GM20000 (cell line): ENCODE measurements around the gene PARD6B.

ENCODE experiments used
- DNase-seq: peaks from one replicate; pipeline ENCODE4 v3.0.0; 2012; ENCODE audit warnings: low spot score
- TF ChIP-seq, protein P1 (sequence below): IDR thresholded peaks from 2 replicates; pipeline ENCODE4 v1.5.1; 2012; ENCODE audit warnings: mild to moderate bottlenecking, control low read depth; ENCODE audit errors: extremely low read depth, missing control alignments

The PARD6B gene

GRCh38 chr20:50717312-50717711 lies 14.1 kb upstream of the PARD6B start:
- TF ChIP-seq, protein P1, sequence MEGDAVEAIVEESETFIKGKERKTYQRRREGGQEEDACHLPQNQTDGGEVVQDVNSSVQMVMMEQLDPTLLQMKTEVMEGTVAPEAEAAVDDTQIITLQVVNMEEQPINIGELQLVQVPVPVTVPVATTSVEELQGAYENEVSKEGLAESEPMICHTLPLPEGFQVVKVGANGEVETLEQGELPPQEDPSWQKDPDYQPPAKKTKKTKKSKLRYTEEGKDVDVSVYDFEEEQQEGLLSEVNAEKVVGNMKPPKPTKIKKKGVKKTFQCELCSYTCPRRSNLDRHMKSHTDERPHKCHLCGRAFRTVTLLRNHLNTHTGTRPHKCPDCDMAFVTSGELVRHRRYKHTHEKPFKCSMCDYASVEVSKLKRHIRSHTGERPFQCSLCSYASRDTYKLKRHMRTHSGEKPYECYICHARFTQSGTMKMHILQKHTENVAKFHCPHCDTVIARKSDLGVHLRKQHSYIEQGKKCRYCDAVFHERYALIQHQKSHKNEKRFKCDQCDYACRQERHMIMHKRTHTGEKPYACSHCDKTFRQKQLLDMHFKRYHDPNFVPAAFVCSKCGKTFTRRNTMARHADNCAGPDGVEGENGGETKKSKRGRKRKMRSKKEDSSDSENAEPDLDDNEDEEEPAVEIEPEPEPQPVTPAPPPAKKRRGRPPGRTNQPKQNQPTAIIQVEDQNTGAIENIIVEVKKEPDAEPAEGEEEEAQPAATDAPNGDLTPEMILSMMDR: no peak

DNA sequence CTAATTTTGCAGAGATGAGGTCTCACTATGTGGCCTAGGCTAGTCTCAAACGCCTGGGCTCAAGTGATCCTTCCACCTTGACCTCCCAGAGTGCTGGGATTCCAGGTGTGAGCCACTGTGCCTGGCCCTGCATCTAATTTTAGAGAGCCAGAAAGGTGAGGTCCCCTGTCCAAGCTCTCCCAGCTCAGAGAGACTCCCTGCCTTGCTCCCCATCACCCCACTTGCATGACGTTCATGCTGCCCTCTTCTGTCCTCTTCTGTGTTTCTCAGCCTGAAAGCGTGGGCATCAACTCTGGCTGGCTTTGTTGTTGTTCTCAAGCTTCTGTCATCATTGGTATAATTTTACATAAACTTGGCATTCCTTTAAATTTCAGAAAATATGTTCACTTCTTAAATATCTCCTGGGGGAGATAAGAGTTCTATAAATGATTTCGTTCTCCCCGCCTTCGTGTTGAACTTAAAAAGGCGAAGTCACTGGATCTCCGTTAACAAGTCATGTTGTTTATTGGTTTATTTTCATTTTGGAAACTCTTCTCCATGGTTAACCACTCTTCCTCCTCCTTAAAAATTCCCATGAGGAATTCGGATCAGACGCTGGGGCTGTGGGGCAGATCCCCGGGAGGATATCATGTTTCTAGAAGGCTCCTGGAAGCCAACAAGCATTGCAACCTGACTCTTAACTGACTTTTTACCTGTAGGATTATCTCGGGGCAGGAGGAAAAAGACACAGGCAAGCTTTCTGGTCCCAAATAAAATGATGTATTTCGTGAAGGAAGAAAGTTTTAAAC lies 13.2 kb upstream of the PARD6B start:
- DNase-seq: no peak
- TF ChIP-seq, protein P1: no peak

More at GRCh38 chr20:50717312-50717711, 14.1 kb upstream of the PARD6B start:
- no peak for DNase-seq

- TF ChIP-seq, protein P1: no peak
- DNase-seq: no peak
Observed at GRCh38 chr20:50719328-50719727, 12.1 kb upstream of the PARD6B start.

- TF ChIP-seq, protein P1: no peak
- DNase-seq: no peak
Observed at GRCh38 chr20:50720026-50720425, 11.4 kb upstream of the PARD6B start.

GRCh38 chr20:50720582-50720981 lies 10.8 kb upstream of the PARD6B start:
- TF ChIP-seq, protein P1: no peak
- DNase-seq: no peak

GRCh38 chr20:50721881-50722281 lies 9.5 kb upstream of the PARD6B start:
- TF ChIP-seq, protein P1: no peak
- DNase-seq: no peak

DNA sequence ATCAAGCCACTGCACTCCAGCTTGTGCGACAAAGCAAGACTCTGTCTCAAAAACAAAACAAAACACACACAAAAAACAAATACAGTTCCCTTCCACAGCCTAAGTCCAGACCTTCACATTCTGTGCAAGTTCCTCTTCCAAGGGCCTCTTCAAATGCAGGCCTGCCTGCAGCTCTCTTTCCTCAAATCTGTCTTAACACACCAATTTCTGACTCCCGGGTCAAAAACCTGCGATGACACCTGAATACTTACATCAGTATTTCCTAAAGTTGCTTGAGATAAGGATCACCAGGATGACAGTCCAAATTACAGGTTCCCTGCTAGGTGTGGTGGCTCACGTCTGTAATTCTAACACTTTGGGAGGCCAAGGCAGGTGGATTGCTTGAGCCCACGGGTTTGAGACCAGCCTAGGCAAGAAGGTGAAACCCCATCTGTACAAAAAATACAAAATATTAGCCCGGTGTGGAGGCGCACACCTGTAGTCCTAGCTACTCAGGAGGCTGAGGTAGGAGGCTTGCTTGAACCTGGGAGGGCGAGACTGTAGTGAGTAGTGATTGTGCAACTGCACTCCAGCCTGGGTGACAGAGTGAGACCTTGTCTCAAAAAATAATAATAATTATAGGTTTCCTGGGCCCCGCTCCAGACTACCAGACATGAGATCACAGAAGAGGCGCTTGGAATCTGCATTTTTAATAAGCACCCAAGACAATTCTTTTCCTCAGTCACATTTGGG lies 8.8 kb upstream of the PARD6B start:
- TF ChIP-seq, protein P1: no peak
- no peak for DNase-seq
